Chondrocyte (in vitro differentiated cells): ENCODE data around the gene MMADHC. TPM values are rescaled to one million over a fixed set of nuclear protein-coding genes. Genes with fewer than 3 reads are reported as not detected.

Experiments
- DNase-seq: peaks from one replicate; pipeline ENCODE4 v3.0.0; 2021; ENCODE audit warnings: mixed read lengths, low spot score
- H3K27ac Mint-ChIP-seq: one replicate; pipeline ENCODE4 v1.8.0; 2021; ENCODE audit warnings: mild to moderate bottlenecking, moderate library complexity, mixed read lengths; ENCODE audit not compliant: unreplicated experiment
- H3K27me3 Mint-ChIP-seq: 2 replicates; pipeline ENCODE4 v1.8.0; 2021; ENCODE audit warnings: low read depth, mixed read lengths
- H3K36me3 Mint-ChIP-seq: 2 replicates; pipeline ENCODE4 v1.8.0; 2021; ENCODE audit warnings: low read depth, mixed read lengths
- H3K4me1 Mint-ChIP-seq: 2 replicates; pipeline ENCODE4 v1.8.0; 2021; ENCODE audit warnings: low read depth, mild to moderate bottlenecking, mixed read lengths
- H3K4me3 Mint-ChIP-seq: one replicate; pipeline ENCODE4 v1.8.0; 2021; ENCODE audit warnings: mild to moderate bottlenecking, moderate library complexity, mixed read lengths; ENCODE audit not compliant: unreplicated experiment
- H3K9me3 Mint-ChIP-seq: 2 replicates; pipeline ENCODE4 v1.8.0; 2021; ENCODE audit warnings: low read depth, mixed read lengths
- CTCF ChIP-seq: fragments of 200-600 bp; sonication (generic); IDR thresholded peaks from 2 replicates; pipeline ENCODE4 v1.5.0; 2021; ENCODE audit warnings: antibody characterized with exemption, mild to moderate bottlenecking, moderate library complexity
- long read RNA-seq: library from polyadenylated mRNA; stranded (forward); transcript quantifications from one replicate; pipeline ENCODE4 v2.0.0, GENCODE V29; 2021
- total RNA-seq: library from RNA; stranded (reverse); gene quantifications from 3 replicates; pipeline ENCODE4 v1.2.1, GENCODE V29; 2021

The MMADHC gene
- 90.4 to 95.4 TPM (median 92.8 TPM) in 3 replicates for total RNA-seq
- long read RNA-seq, transcript MMADHC-201 (8 exons, 1,436 nt), result major isoform, 115 of 126 reads
- long read RNA-seq, transcript MMADHC-203 (7 exons, 1,726 nt), result minor isoform, 7 of 126 reads
- long read RNA-seq, partial matches to known transcripts, result 3 of 126 reads
- long read RNA-seq, other reads (novel, unspliced or antisense), result 1 of 126 reads

DNA sequence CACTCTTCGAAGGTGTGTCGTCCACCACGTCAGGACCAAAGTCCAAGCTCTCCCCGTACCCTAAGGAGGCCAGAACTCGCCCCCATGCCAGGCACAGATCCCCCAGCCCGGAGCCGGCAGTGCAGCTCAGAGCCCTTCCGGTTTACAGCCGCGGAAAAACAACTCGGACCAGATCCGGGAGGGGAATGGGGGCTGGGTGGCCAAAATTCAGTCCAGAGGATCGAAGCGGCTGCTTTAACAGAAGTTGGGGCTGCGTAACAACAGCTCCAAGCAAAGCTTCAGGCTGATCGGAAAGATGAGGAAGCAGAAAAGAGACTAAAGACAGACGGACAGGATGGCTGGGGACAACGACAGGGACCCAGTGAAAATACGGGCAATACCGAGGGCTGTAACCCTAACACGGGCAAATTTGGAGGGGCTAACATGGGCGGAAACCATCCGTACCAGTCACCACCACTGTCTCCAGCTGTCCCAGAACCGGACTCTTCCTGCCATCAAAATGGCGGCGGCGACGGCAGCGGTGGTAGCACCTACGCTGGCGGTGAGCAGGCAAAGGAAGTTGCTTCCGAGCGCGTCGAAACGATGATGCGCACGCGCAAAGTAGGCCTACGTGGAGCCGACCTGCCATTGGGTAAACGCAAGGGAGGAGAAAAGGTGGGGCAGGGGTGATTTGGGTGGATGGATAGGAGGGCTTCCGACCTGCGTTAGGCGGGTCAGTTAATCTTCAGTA, at the start of gene MMADHC:
MMADHC (minus strand) TSS at position 556 of the 730 bp plus-strand sequence. CDS start 678 bp downstream, outside the sequence.
- peak; percentile 96 for DNase-seq

GRCh38 chr2:149634103-149634502, 46.5 kb upstream of the MMADHC start:
- Mint-ChIP-seq H3K4me3 (no peak overlapping the region), H3K9me3 (no peaks in the 10 kb centered on the region), H3K4me1 (no peaks in the 10 kb centered on the region), H3K27ac (no peak overlapping the region), H3K36me3 (peaks cover 2% of the 10 kb centered on the region), H3K27me3 (no peaks in the 10 kb centered on the region)
- DNase-seq, result no peak
- no peak for TF ChIP-seq CTCF

More for the DNA sequence above, at the start of gene MMADHC:
- H3K4me1 Mint-ChIP-seq, result peaks cover 50% of the 10 kb centered on the region
- H3K4me3 Mint-ChIP-seq, result peak within 1 kb of the TSS; percentile 99
- TF ChIP-seq CTCF, result no peak
- H3K9me3 Mint-ChIP-seq, result no peaks in the 10 kb centered on the region
- H3K27ac Mint-ChIP-seq, result peak within 1 kb of the TSS; percentile 100
- H3K27me3 Mint-ChIP-seq, result no peaks in the 10 kb centered on the region
- H3K36me3 Mint-ChIP-seq, result peaks cover 4% of the 10 kb centered on the region

DNA sequence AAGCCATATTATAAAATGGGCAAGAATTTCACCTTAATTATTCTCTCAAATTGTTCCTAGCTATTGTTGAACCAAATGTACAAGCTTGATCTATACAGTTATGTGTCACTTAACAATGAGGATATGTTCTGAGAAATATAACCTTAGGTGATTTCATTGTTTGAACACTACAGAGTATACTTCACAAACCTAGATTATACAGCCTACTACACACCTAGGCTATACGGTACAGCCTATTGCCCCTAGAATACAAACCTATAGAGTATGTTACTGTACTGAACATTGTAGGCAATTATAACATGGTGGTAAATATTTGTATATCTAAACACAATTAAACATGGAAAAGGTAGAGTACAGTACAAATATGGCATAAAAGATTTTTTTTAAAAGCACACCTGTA, 42.9 kb upstream of the MMADHC start:
- no peak for DNase-seq
- H3K27ac Mint-ChIP-seq, result no peak overlapping the region
- H3K36me3 Mint-ChIP-seq, result no peaks in the 10 kb centered on the region
- H3K4me1 Mint-ChIP-seq, result no peaks in the 10 kb centered on the region
- no peaks in the 10 kb centered on the region for H3K9me3 Mint-ChIP-seq
- no peaks in the 10 kb centered on the region for H3K27me3 Mint-ChIP-seq
- H3K4me3 Mint-ChIP-seq, result no peak overlapping the region
- TF ChIP-seq CTCF, result no peak

DNA sequence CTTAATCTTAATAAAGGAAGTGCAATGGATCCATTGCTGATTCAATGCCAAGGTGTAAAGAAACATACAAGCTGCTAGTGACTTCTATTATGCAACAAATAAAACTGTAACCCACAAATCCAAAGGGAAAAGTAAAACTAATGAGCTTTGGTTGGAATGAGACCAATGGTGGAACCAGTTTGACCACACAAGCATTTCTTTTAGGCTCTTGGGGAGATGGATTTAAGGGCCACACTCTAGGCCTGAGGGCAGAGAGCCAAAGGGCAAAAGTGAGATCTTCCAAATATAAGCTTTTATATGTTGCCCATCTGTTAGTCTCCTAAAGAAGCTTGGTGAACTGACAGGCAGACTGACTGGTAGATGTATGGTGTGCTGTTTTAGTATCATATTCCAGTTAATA, 41.5 kb upstream of the MMADHC start:
- H3K27me3 Mint-ChIP-seq, result no peaks in the 10 kb centered on the region
- H3K9me3 Mint-ChIP-seq, result no peaks in the 10 kb centered on the region
- TF ChIP-seq CTCF, result no peak
- no peak overlapping the region for H3K27ac Mint-ChIP-seq
- no peaks in the 10 kb centered on the region for H3K36me3 Mint-ChIP-seq
- no peak overlapping the region for H3K4me3 Mint-ChIP-seq
- no peaks in the 10 kb centered on the region for H3K4me1 Mint-ChIP-seq
- no peak for DNase-seq

DNA sequence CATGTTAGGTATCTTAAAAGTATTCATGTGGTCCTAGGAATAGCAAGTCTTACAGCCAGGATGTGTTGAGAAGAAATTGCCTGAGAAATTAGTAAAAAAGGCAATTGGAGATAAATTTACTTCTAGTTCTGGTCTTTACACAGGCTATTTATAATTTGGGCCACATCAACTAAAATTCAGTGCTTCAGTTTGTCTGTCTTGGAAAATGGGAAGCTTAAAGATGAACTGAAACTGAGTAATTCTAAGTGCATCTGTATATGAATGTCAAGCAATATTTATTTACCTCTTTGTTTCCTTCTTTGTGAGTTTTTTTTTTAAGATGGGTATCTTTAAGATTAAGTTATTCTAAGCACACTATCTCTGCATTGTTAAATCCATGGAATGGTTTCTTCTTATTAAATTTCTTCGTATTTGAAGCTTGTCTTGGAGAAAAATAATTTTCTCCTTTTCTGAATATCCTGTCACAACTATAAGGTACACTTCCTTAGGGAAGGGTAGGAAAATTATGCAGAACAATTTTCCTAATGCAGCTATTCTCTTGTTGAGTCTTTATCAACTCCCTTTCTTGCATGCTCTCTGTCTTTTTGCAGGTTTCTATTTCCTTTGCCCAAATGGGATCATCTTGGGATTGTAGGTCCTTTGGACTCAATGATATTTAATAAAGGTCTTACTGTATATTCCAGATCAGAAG, 39.7 kb upstream of the MMADHC start:
- TF ChIP-seq CTCF, result no peak
- DNase-seq, result no peak
- H3K27me3 Mint-ChIP-seq, result no peaks in the 10 kb centered on the region
- no peaks in the 10 kb centered on the region for H3K9me3 Mint-ChIP-seq
- no peak overlapping the region for H3K4me3 Mint-ChIP-seq
- peaks cover 7% of the 10 kb centered on the region for H3K4me1 Mint-ChIP-seq
- no peak overlapping the region for H3K27ac Mint-ChIP-seq
- no peaks in the 10 kb centered on the region for H3K36me3 Mint-ChIP-seq
